NCI-H1048 (cell line): Measurements from ENCODE around the gene PSG11.
"Not testable (repeated sequence)": the region's sequence is repeated elsewhere in the genome, so short reads cannot be mapped to it uniquely, and the experiment has no call there.

Source experiments
- DNase-seq: peaks from one replicate; lab custom pipeline; 2025; lab: John Stamatoyannopoulos, UW

The PSG11 gene

DNA sequence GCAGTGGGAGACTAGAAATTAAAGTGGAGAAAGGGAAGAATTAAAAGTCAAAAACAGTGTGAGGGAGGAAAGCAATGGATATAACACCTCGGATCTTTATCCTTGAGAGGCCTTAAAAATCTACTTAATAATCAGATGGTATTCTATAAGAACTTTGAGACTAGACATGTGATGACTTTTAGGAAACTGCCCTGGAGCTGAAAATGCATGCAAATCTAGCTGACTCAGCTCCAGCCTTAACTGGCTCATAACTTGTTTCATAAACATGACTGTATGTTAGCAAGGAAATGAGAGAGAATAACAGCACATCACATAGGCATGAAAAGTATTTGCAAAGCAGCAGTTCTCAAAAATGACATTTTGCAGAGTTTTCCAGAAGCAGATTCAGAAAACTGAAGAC lies 38.1 kb downstream of the PSG11 start:
- not testable (repeated sequence) for DNase-seq

DNA sequence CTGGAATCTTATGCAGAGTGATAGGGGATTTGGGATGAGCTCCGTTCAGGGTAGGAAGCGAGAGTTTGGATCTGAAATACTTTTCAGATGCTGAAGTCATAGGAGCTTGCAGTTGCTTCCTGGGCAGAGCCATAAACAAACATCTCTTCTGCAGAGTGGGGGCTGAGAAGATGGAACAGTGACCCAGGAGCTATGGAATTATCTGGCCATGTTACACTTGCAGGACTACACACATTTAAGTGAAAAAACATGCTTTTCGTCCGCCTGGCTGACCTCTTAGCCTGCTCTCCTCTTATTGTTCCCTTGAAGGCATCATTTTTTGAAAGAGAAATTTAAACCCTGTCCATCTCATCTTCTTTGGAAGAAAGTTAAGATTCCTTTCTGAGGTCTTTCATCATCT lies 40.7 kb downstream of the PSG11 start:
- DNase-seq, result no peak

DNA sequence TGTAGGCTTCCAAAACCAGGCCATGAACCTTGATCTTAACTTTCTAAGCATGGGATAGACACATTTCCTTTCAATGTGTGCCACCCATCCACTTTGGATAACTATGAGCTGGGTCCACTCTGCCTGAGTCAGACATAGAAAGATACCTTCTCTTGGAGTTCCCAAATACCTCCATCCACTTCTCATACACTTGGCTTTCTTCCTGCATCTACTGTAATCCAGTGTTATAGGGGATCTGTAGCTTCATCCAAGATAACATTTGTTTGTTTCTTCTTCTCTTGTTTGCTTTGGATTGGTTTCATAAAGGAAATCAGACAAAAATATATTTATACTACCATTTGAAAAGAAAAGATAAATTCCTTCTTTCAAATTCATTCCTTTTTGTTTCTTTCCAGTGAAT lies 44.2 kb downstream of the PSG11 start:
- DNase-seq, result not testable (repeated sequence)

DNA sequence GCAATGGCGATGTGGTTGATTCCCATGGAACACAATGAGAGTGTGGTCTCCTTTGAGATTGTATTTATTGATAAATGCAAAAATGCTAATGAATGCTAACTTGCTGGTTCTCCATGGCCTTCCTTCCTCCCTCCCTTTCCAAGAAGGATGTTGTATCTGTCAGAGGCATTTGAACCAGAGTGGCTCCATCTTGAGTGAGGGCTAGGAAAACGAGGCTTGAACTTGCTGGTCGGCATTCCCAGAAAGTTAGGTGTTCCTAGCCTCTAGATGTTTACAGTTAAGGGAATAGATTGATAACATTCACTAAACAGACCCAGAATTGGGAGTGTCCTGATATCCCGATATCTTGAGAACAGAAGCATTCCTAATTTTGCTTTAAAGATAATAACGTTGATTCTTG lies 54.8 kb downstream of the PSG11 start:
- not testable (repeated sequence) for DNase-seq

DNA sequence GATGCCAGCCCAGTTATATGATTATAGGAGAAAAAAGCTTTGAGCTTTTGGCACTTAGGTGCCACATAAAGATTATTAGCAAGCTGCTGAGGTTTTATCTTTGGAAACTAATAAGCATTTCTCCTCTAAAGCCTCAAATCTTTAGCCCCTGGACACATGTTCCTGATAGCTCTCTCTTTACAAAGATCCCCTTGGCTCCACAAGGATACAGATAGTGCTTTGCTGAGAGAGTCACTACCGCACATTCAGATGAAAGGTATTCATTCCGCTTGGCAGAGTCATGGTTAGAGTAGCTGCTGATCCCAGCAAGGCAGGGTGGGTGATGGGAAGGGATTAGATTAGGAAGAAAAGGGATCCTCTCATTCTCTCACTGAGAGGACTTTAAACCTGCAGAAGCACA lies 61.1 kb downstream of the PSG11 start:
- DNase-seq, result no peak

DNA sequence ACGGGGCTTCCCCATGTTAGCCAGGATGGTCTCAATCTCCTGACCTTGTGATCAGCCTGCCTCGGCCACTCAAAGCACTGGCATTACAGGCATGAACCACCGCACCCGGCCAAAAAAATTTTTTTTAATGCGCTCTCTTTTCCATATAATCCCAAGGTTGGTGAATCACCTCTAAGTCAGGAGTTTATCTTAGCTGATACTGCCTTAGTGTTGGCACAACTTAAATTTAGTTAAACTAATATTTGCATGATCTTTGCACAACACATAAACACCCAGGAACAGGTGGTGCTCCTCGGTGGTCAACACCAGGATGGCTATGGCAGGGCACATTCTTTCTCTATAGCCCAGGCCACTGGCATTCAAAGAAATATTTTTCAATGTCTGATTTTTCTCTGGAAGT lies 65.2 kb downstream of the PSG11 start:
- no peak for DNase-seq
